ENCODE results near the gene TFF3.

The TFF3 gene

GRCh38 chr21:42286416-42286815 is 28.8 kb downstream of the TFF3 start:
- TF ChIP-seq, protein P1, sequence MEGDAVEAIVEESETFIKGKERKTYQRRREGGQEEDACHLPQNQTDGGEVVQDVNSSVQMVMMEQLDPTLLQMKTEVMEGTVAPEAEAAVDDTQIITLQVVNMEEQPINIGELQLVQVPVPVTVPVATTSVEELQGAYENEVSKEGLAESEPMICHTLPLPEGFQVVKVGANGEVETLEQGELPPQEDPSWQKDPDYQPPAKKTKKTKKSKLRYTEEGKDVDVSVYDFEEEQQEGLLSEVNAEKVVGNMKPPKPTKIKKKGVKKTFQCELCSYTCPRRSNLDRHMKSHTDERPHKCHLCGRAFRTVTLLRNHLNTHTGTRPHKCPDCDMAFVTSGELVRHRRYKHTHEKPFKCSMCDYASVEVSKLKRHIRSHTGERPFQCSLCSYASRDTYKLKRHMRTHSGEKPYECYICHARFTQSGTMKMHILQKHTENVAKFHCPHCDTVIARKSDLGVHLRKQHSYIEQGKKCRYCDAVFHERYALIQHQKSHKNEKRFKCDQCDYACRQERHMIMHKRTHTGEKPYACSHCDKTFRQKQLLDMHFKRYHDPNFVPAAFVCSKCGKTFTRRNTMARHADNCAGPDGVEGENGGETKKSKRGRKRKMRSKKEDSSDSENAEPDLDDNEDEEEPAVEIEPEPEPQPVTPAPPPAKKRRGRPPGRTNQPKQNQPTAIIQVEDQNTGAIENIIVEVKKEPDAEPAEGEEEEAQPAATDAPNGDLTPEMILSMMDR (IDR thresholded peaks at IDR 0.05) = no peak

GRCh38 chr21:42285569-42286245 is 29.5 kb downstream of the TFF3 start:
- TF ChIP-seq, protein P1 (IDR thresholded peaks at IDR 0.05) = no peak

- TF ChIP-seq, protein P1 (IDR thresholded peaks at IDR 0.05) = no peak
Observed at GRCh38 chr21:42282715-42283114, 32.5 kb downstream of the TFF3 start.

- TF ChIP-seq, protein P1 (IDR thresholded peaks at IDR 0.05) = no peak
Observed at GRCh38 chr21:42282021-42282420, 33.2 kb downstream of the TFF3 start.

DNA sequence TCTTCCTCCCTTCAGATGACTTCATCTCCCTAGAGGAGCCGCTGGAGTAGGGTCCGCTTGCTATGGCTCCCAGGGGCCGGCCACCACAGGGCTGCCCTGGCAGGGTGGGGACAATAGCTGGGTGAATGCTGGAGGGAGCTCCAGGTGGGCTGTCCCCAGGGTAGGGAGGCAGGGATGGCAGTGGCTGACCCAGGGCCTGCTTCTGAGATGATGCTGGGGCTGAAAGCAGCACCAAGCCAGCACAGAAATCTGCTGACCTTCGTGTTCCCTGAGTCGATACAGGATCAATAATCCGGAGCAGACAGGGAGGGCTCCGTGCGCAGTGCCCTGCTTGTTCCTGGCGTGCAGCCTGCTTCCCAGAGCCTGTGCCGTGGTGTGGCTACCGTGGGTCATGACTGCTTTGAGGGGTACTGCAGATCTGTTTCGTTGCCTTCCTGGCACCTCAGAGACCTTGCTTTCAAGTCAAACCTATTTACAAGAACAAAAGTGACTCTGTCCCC is 34.0 kb downstream of the TFF3 start:
- TF ChIP-seq, protein P1 (IDR thresholded peaks at IDR 0.05) = no peak

DNA sequence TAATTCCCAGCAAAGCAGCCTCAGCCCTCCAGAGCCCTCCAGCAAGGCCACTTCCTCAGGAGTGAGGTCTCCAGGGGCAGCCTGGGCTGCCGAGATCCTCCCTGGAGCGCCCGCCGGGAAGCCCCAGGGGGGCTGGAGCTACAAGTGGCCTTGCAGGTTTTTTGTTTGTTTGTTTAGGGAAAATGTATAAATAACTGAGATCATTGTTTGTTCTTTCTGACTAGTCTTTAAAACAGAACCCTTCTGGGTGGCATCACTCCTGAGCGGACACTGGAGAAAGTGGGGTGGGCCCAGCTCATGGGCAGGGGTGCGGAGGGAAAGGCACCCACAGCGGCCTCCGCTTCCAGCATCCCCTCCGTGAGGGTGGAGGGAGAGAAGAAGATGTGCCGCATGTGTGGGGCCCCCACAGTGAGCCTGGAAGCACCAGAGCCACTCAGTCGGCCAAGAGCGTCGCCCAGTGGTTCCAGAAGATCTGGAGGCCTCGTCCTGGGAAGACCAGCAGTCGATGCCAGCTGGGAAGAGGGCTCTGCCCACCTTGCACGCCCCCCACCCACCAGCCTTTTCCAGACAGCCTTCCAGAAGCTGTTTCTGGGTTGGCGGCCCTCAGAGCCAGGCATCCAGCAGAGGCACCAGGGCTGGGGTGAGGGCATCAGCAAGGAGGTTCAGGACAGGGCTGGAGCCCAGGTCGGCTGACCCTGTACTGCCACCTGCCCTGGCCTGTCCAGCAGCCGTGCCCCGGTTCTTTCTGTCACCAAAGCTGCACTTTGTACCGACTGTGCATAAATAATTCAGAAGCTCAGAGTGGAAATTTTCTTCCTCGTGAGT is 34.6 kb downstream of the TFF3 start:
- TF ChIP-seq, protein P1 (IDR thresholded peaks at IDR 0.05) = no peak

- TF ChIP-seq, protein P1 (IDR thresholded peaks at IDR 0.05) = no peak
Observed at GRCh38 chr21:42279888-42280287, 35.3 kb downstream of the TFF3 start.

Data from LNCAP (cell line).